Astrocyte (in vitro differentiated cells and primary cell): ENCODE measurements around the gene CPT1A. TPM values are rescaled to one million over a fixed set of nuclear protein-coding genes. Genes with fewer than 3 reads are reported as not detected.

Source experiments
- DNase-seq: peaks from one replicate; pipeline ENCODE4 v3.0.0-alpha.2; 2010; ENCODE audit warnings: low read depth
- FAIRE-seq: peaks from 2 replicates; lab custom pipeline; 2011; peaks lifted over from hg19 to GRCh38; lab: Jason Lieb, UNC
- H2AFZ ChIP-seq: 2 replicates; pipeline ENCODE4 v1.6.0; 2012; ENCODE audit warnings: low read depth, low read length, inconsistent platforms
- H3K27ac ChIP-seq: 2 replicates; pipeline ENCODE4 v1.5.1; 2011; ENCODE audit warnings: low read depth, low read length, inconsistent platforms
- H3K27me3 ChIP-seq: 2 replicates; pipeline ENCODE4 v1.6.0; 2011; ENCODE audit warnings: low read length, inconsistent platforms; ENCODE audit not compliant: insufficient read depth
- H3K36me3 ChIP-seq: 2 replicates; pipeline ENCODE4 v1.5.1; 2011; ENCODE audit warnings: low read length, inconsistent platforms; ENCODE audit not compliant: insufficient read depth
- H3K4me1 ChIP-seq: 2 replicates; pipeline ENCODE4 v1.5.1; 2011; ENCODE audit warnings: low read length, inconsistent platforms; ENCODE audit not compliant: insufficient read depth
- H3K4me2 ChIP-seq: 2 replicates; pipeline ENCODE4 v1.6.0; 2012; ENCODE audit warnings: low read length, inconsistent platforms
- H3K4me3 ChIP-seq: 2 replicates; pipeline ENCODE4 v1.5.1; 2011; ENCODE audit warnings: low read depth, mild to moderate bottlenecking, low read length, inconsistent platforms; ENCODE audit not compliant: insufficient read depth
- H3K79me2 ChIP-seq: 2 replicates; pipeline ENCODE4 v1.6.0; 2012; ENCODE audit warnings: mild to moderate bottlenecking, low read length, inconsistent platforms; ENCODE audit not compliant: insufficient read depth
- H3K9ac ChIP-seq: 2 replicates; pipeline ENCODE4 v1.6.0; 2012; ENCODE audit warnings: mild to moderate bottlenecking, low read length, inconsistent platforms
- H3K9me3 ChIP-seq: 2 replicates; pipeline ENCODE4 v1.5.1; 2012; ENCODE audit warnings: low read depth, mild to moderate bottlenecking, low read length, inconsistent platforms; ENCODE audit not compliant: insufficient read depth
- H4K20me1 ChIP-seq: 2 replicates; pipeline ENCODE4 v1.6.0; 2012; ENCODE audit warnings: low read length, inconsistent platforms; ENCODE audit not compliant: insufficient read depth
- H3K27ac Mint-ChIP-seq: one replicate; pipeline ENCODE4 v1.8.0; 2021; ENCODE audit warnings: mild to moderate bottlenecking, mixed read lengths; ENCODE audit not compliant: unreplicated experiment
- H3K27me3 Mint-ChIP-seq: one replicate; pipeline ENCODE4 v1.8.0; 2021; ENCODE audit warnings: low read depth, mixed read lengths; ENCODE audit not compliant: unreplicated experiment
- H3K36me3 Mint-ChIP-seq: one replicate; pipeline ENCODE4 v1.8.0; 2021; ENCODE audit warnings: low read depth, mixed read lengths; ENCODE audit not compliant: unreplicated experiment
- H3K4me1 Mint-ChIP-seq: one replicate; pipeline ENCODE4 v1.8.0; 2021; ENCODE audit warnings: low read depth, mixed read lengths; ENCODE audit not compliant: unreplicated experiment
- H3K4me3 Mint-ChIP-seq: one replicate; pipeline ENCODE4 v1.8.0; 2021; ENCODE audit warnings: mild to moderate bottlenecking, moderate library complexity, mixed read lengths; ENCODE audit not compliant: unreplicated experiment
- H3K9me3 Mint-ChIP-seq: one replicate; pipeline ENCODE4 v1.8.0; 2021; ENCODE audit warnings: mild to moderate bottlenecking, mixed read lengths; ENCODE audit not compliant: unreplicated experiment
- CTCF ChIP-seq: IDR thresholded peaks from 2 replicates; pipeline ENCODE4 v1.5.1; 2011; ENCODE audit warnings: low read depth, mild to moderate bottlenecking, inconsistent platforms, low read length, moderate library complexity; ENCODE audit not compliant: insufficient read depth
- EZH2 ChIP-seq: IDR thresholded peaks from 2 replicates; pipeline ENCODE4 v1.6.1; 2012; ENCODE audit warnings: mild to moderate bottlenecking, low read length, inconsistent platforms; ENCODE audit not compliant: insufficient read depth
- total RNA-seq: library from RNA; stranded (reverse); gene quantifications from 2 replicates; pipeline ENCODE4 v1.2.1, GENCODE V29; 2021

The CPT1A gene
- total RNA-seq, 1 donor from 2014 or later = 2.3 TPM

- H3K27me3 Mint-ChIP-seq = peaks cover 70% of the 10 kb centered on the region
- no peak overlapping the region for H3K4me2 ChIP-seq
- H3K36me3 Mint-ChIP-seq = no peaks in the 10 kb centered on the region
- H3K27ac ChIP-seq = no peak overlapping the region
- H3K79me2 ChIP-seq = no peaks in the 10 kb centered on the region
- TF ChIP-seq CTCF (no peak), EZH2 (no peak)
- DNase-seq = no peak
- peak overlapping the region; percentile 62 for H3K27ac Mint-ChIP-seq
- no peaks in the 10 kb centered on the region for H3K4me1 Mint-ChIP-seq
- no peak overlapping the region for H3K4me3 Mint-ChIP-seq
- no peak for FAIRE-seq
- H2AFZ ChIP-seq = no peak overlapping the region
- no peak overlapping the region for H3K9ac ChIP-seq
- peaks cover 20% of the 10 kb centered on the region for H3K4me1 ChIP-seq
- H3K4me3 ChIP-seq = no peak overlapping the region
- H3K27me3 ChIP-seq = peaks cover 40% of the 10 kb centered on the region
- H4K20me1 ChIP-seq = peaks cover 4% of the 10 kb centered on the region
- no peaks in the 10 kb centered on the region for H3K36me3 ChIP-seq
- no peaks in the 10 kb centered on the region for H3K9me3 Mint-ChIP-seq
- H3K9me3 ChIP-seq = no peaks in the 10 kb centered on the region
Observed at GRCh38 chr11:68844801-68845200, 3.1 kb upstream of the CPT1A start.

GRCh38 chr11:68844376-68844775 is 2.7 kb upstream of the CPT1A start:
- H3K36me3 Mint-ChIP-seq = no peaks in the 10 kb centered on the region
- no peak overlapping the region for H3K4me3 Mint-ChIP-seq
- Histone ChIP-seq H3K4me3 (peak overlapping the region; percentile 40), H3K27me3 (peaks cover 40% of the 10 kb centered on the region), H3K36me3 (no peaks in the 10 kb centered on the region), H3K4me1 (peaks cover 25% of the 10 kb centered on the region), H3K4me2 (peak overlapping the region; percentile 84), H3K9me3 (no peaks in the 10 kb centered on the region), H3K27ac (no peak overlapping the region), H2AFZ (peak overlapping the region; percentile 68), H3K79me2 (no peaks in the 10 kb centered on the region), H3K9ac (no peak overlapping the region), H4K20me1 (peaks cover 6% of the 10 kb centered on the region)
- TF ChIP-seq CTCF (no peak), EZH2 (no peak)
- H3K27ac Mint-ChIP-seq = no peak overlapping the region
- H3K4me1 Mint-ChIP-seq = peaks cover 3% of the 10 kb centered on the region
- FAIRE-seq (no peak), DNase-seq (no peak)
- H3K27me3 Mint-ChIP-seq = peaks cover 70% of the 10 kb centered on the region
- H3K9me3 Mint-ChIP-seq = no peaks in the 10 kb centered on the region

- Histone ChIP-seq H3K9ac (no peak overlapping the region), H3K4me2 (peak overlapping the region; percentile 84), H3K79me2 (no peaks in the 10 kb centered on the region), H3K27me3 (peaks cover 39% of the 10 kb centered on the region), H3K36me3 (no peaks in the 10 kb centered on the region), H2AFZ (peak overlapping the region; percentile 68), H4K20me1 (peaks cover 6% of the 10 kb centered on the region), H3K4me3 (peak overlapping the region; percentile 40), H3K9me3 (no peaks in the 10 kb centered on the region), H3K27ac (no peak overlapping the region), H3K4me1 (peaks cover 26% of the 10 kb centered on the region)
- no peak for TF ChIP-seq CTCF
- peak; percentile 57 for TF ChIP-seq EZH2
- Mint-ChIP-seq H3K4me3 (peak overlapping the region; percentile 50), H3K27ac (no peak overlapping the region), H3K27me3 (peaks cover 64% of the 10 kb centered on the region), H3K36me3 (no peaks in the 10 kb centered on the region), H3K9me3 (no peaks in the 10 kb centered on the region), H3K4me1 (peaks cover 4% of the 10 kb centered on the region)
- DNase-seq (peak; percentile 32), FAIRE-seq (no peak)
Observed at GRCh38 chr11:68843703-68844312, 2.1 kb upstream of the CPT1A start.
